NCI-H748 (cell line): ENCODE data around the gene KHSRP.
"Not testable (repeated sequence)": the region's sequence is repeated elsewhere in the genome, so short reads cannot be mapped to it uniquely, and the experiment has no call there.

Source experiments
- DNase-seq: peaks from one replicate; lab custom pipeline; 2025; ENCODE audit not compliant: unreplicated experiment; lab: John Stamatoyannopoulos, UW

KHSRP gene

GRCh38 chr19:6418562-6418932 lies 6.1 kb downstream of the KHSRP start:
- DNase-seq = no peak

- DNase-seq = no peak
Observed at GRCh38 chr19:6417713-6418561, 6.7 kb downstream of the KHSRP start.

- DNase-seq = no peak
Observed at GRCh38 chr19:6416658-6417405, 7.8 kb downstream of the KHSRP start.

- no peak for DNase-seq
Observed at GRCh38 chr19:6415591-6416190, 8.9 kb downstream of the KHSRP start.

- no peak for DNase-seq
Observed at GRCh38 chr19:6414793-6415590, 9.6 kb downstream of the KHSRP start.

GRCh38 chr19:6413721-6414643 lies 10.6 kb downstream of the KHSRP start:
- no peak for DNase-seq

- DNase-seq = no peak
Observed at GRCh38 chr19:6413291-6413690, 11.3 kb downstream of the KHSRP start.

GRCh38 chr19:6412447-6413091 lies 12.0 kb downstream of the KHSRP start:
- DNase-seq = peak; percentile 35

- no peak for DNase-seq
Observed at GRCh38 chr19:6412061-6412446, 12.6 kb downstream of the KHSRP start.

GRCh38 chr19:6409346-6409745 lies 15.3 kb downstream of the KHSRP start:
- DNase-seq = no peak

- DNase-seq = no peak
Observed at GRCh38 chr19:6406401-6406800, 18.2 kb downstream of the KHSRP start.

- DNase-seq = peak; percentile 4
Observed at GRCh38 chr19:6402837-6403608, 21.6 kb downstream of the KHSRP start.

GRCh38 chr19:6402058-6402457 lies 22.6 kb downstream of the KHSRP start:
- no peak for DNase-seq

- DNase-seq = not testable (repeated sequence)
Observed at GRCh38 chr19:6400062-6400944, 24.3 kb downstream of the KHSRP start.

GRCh38 chr19:6396305-6396704 lies 28.3 kb downstream of the KHSRP start:
- DNase-seq = no peak

GRCh38 chr19:6394831-6395230 lies 29.8 kb downstream of the KHSRP start:
- no peak for DNase-seq

- DNase-seq = no peak
Observed at GRCh38 chr19:6393983-6394412, 30.6 kb downstream of the KHSRP start.
